IPS-18c (cell line): ENCODE data around the gene GFOD1.

Experiments used
- H3K4me3 ChIP-seq: 2 replicates; pipeline ENCODE4 v1.7.0; 2013; ENCODE audit warnings: low read depth, mild to moderate bottlenecking, low read length, moderate library complexity; ENCODE audit not compliant: insufficient read depth
- H3K9me3 ChIP-seq: one replicate; pipeline ENCODE4 v1.6.1; 2013; ENCODE audit warnings: mild to moderate bottlenecking, low read length, moderate library complexity; ENCODE audit not compliant: control insufficient read depth, insufficient read depth

GFOD1 gene

GRCh38 chr6:13314806-13315205 lies 172.6 kb downstream of the GFOD1 start:
- no peaks in the 10 kb centered on the region for H3K9me3 ChIP-seq
- no peak overlapping the region for H3K4me3 ChIP-seq

GRCh38 chr6:13311155-13311554 lies 176.2 kb downstream of the GFOD1 start:
- Histone ChIP-seq H3K9me3 (no peaks in the 10 kb centered on the region), H3K4me3 (no peak overlapping the region)

- Histone ChIP-seq H3K4me3 (no peak overlapping the region), H3K9me3 (no peaks in the 10 kb centered on the region)
Measured at GRCh38 chr6:13308332-13308731, 179.1 kb downstream of the GFOD1 start.
